Measurements from ENCODE around the gene GPC6.

GRCh38 chr13:93378184-93378583, 151.6 kb downstream of the GPC6 start:
- no peak for TF ChIP-seq CTCF (IDR thresholded peaks at IDR 0.05 in 2 of 3, conservative IDR thresholded peaks at IDR 0.05 in 1 of 3; ENCODE audit: borderline replicate concordance in 1 of 3, insufficient read depth in 1 of 3, low read depth in 2 of 3, low read length in 2 of 3)
- TF ChIP-seq EZH2 (IDR thresholded peaks at IDR 0.05), result no peak
- TF ChIP-seq CBX3 (IDR thresholded peaks at IDR 0.05; ENCODE audit: low read depth), result no peak
- TF ChIP-seq POLR2A (IDR thresholded peaks at IDR 0.05; ENCODE audit: borderline replicate concordance, extremely low read depth, insufficient read depth, insufficient read length), result no peak
- no peak for TF ChIP-seq YY1 (IDR thresholded peaks at IDR 0.05; ENCODE audit: extremely low read depth, insufficient replicate concordance, low read depth, low read length)
- no peak for TF ChIP-seq REST (IDR thresholded peaks at IDR 0.05; ENCODE audit: low read depth)
- TF ChIP-seq POLR2AphosphoS5 (IDR thresholded peaks at IDR 0.05; ENCODE audit: low read depth, low read length), result no peak
- TF ChIP-seq CEBPB (IDR thresholded peaks at IDR 0.05; ENCODE audit: low read depth), result no peak
- TF ChIP-seq FOSL1 (IDR thresholded peaks at IDR 0.05; ENCODE audit: low read depth), result no peak
- TF ChIP-seq EGR1 (IDR thresholded peaks at IDR 0.05; ENCODE audit: low read depth), result no peak
